Effector CD8-positive, alpha-beta T cell (primary cell): ENCODE results near the gene ATP8A2.
"Not testable (repeated sequence)": the region's sequence is repeated elsewhere in the genome, so short reads cannot be mapped to it uniquely, and the experiment has no call there.

Experiments
- DNase-seq: peaks from one replicate; lab custom pipeline; 2025; lab: John Stamatoyannopoulos, UW
- total RNA-seq, 4 experiments: gene quantifications; one replicate each; lab custom pipeline; 2026; lab: John Stamatoyannopoulos, UW

Gene ATP8A2
- total RNA-seq = 1.3 to 1.7 (median 1.5) reads per million in 4 experiments

DNA sequence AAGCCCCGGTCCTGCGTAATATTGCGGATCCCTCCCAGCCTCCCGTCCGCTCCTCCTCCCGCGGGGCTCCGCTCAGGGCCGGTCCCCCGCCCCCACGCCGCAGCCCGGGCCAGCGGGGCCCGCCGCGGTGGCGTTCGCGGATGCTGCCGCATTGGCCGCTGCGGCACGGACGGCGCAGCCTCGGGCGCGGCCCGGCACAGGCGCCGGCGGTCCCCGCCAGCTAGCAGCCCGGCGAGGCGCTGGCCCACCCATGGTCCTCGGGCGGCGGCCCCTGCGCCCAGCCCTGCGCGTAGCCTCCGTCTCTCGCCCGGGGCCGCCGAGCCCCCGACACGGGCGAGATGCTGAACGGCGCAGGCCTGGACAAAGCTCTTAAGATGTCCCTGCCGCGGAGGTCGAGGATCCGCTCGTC is at the start of gene ATP8A2:
Gene ATP8A2 (plus strand): TSS at position 100 of the 409 bp plus-strand sequence. CDS start 239 bp downstream, at position 339.
- DNase-seq = no peak

GRCh38 chr13:25324100-25324499 is 47.7 kb upstream of the ATP8A2 start:
- no peak for DNase-seq

DNA sequence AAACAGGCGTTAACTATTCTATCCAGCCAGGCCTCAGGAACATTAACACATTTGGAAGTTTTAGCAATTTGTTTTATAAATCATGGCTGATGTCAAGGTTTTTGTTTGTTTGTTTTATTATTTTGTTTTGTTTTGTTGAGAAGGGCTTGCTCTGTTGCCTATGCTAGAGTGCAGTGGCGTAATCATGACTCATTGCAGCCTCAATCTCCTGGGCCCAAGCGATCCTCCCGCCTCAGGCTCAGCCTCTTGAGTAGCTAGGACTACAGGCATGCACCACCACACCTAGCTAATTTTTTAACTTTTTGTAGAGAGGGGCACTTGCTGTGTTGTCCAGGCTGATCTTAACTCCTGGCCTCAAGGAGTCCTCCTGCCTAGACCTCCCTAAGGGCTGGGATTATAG is 42.1 kb upstream of the ATP8A2 start:
- DNase-seq = no peak

GRCh38 chr13:25330541-25330940 is 41.2 kb upstream of the ATP8A2 start:
- DNase-seq = no peak

DNA sequence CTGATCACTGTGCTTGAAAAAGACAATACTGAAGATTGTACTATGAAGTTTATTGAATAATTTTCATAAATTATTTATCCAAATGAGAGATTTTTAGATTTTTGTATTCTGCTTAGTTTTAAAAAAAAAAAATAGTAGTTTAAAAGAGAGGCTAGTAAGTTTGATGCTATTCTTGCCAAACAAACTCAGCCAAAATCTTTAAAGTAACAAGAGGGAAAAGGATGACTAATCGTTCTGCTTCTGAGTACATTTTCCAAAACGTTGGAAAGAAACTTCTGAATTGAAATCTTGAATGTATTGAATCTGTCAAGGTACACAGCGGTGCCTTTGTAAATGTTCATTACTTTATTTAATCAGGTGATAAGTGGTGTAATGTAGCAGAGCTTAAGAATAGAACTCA is 35.9 kb upstream of the ATP8A2 start:
- no peak for DNase-seq

- no peak for DNase-seq
These were observed 26.2 kb upstream of the ATP8A2 start for GRCh38 chr13:25345576-25345975.

GRCh38 chr13:25347151-25347550 is 24.6 kb upstream of the ATP8A2 start:
- no peak for DNase-seq

GRCh38 chr13:25351404-25351803 is 20.4 kb upstream of the ATP8A2 start:
- no peak for DNase-seq

- no peak for DNase-seq
These were observed 19.5 kb upstream of the ATP8A2 start for GRCh38 chr13:25352230-25352629.

- no peak for DNase-seq
These were observed 19.0 kb upstream of the ATP8A2 start for GRCh38 chr13:25352806-25353205.

DNA sequence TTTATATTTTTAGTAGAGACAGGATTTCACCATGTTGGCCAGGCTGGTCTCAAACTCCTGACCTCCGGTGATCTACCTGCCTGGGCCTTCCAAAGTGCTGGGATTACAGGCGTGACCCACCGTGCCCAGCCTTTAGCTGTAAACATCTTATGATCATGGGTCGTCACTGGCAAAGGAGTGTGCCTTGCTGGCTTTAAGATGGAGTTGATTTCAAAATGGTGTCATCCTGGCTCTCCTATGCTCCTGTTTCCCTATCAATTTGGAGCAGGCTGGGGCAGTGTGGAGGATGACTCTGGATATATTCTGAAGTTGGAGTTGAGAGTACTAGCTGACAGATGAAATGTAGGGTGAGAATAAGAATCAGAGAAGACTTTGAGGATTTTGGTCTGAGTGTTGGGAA is 18.4 kb upstream of the ATP8A2 start:
- DNase-seq = no peak

DNA sequence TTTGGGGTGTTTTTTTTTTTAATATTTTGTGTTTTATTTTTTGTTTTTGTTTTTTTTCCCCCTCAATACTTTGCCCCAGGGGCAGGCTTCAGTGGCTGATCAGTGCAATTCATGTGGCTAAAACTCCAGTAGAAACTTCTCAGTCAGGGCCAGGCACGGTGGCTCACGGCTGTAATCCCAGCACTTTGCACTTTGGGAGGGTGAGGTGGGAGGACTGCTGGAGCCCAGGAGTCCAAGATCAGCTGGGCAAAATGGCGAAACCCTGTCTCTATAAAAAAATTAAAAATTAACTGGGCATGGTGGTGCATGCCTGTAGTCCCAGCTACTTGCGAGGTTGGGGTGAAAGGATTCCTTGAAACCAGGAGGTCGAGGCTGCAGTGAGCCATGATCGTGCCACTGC is 17.4 kb upstream of the ATP8A2 start:
- DNase-seq = no peak

DNA sequence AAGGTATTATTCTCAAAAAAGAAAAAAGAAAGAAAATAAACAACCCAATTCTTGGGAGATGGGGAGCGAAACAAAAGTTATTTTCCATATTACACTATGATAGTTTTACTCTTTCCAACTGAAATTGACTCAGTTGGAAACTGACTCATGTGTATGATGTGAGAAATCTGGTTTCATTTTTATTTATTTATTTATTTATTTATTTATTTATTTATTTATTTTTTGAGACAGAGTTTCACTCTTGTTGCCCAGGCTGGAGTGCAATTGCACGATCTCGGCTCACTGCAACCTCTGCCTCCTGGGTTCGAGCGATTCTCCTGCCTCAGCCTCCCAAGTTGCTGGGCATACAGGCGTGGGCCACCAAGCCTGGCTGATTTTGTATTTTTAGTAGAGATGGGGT is 11.3 kb upstream of the ATP8A2 start:
- not testable (repeated sequence) for DNase-seq

GRCh38 chr13:25365720-25366235 is 6.0 kb upstream of the ATP8A2 start:
- DNase-seq = no peak

GRCh38 chr13:25371158-25371874 is 458 bp upstream of the ATP8A2 start:
- no peak for DNase-seq

GRCh38 chr13:25372284-25373081 is 709 bp downstream of the ATP8A2 start:
- DNase-seq = no peak

DNA sequence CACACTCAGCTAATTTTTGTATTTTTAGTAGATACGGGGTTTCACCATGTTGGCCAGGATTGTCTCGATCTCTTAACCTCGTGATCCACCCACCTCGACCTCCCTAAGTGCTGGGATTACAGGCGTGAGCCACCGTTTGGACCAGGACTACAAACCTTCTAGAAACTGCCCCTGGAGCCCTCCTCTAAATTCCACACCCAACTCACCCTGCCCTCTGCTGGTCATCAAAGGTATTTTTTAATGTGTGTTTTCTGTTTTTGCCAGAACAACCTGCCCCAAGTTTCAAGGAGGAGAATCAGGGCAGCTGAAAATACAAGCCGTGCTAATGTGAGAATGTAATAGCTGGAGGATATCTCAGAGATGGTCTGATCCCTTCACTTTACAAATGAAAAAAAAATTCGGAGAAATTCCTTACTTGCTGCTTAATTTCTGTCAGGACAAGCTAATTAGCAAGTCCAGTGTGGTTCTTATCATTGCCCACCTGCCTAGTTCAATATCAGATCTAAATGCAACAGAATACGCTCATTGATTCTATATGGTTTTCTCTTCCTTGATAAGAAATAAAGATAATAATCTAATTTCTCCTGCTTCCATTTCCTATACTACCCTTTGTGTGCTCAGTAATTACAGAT is 4.1 kb downstream of the ATP8A2 start:
- no peak for DNase-seq

GRCh38 chr13:25377244-25377962 is 5.6 kb downstream of the ATP8A2 start:
- no peak for DNase-seq

- no peak for DNase-seq
These were observed 6.8 kb downstream of the ATP8A2 start for GRCh38 chr13:25378528-25378927.

DNA sequence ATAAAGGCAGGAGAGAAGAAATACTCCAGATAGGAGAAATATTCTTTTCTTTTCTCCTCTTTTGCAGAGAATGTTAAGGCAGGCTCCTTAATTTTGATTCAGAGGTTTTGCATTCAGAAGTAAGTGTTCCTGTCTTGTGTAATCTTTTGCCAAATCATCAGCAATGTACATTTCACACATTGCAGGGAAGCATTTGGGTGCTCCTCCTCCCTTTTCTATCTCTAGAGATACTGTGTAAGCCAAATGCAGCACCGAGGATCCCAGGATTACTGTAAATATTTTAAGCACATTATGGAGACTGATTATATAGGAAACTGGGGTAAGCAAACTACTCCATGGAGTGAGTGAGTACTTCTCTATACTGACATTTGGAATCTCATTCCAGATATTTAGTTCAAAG is 7.2 kb downstream of the ATP8A2 start:
- DNase-seq = no peak

DNA sequence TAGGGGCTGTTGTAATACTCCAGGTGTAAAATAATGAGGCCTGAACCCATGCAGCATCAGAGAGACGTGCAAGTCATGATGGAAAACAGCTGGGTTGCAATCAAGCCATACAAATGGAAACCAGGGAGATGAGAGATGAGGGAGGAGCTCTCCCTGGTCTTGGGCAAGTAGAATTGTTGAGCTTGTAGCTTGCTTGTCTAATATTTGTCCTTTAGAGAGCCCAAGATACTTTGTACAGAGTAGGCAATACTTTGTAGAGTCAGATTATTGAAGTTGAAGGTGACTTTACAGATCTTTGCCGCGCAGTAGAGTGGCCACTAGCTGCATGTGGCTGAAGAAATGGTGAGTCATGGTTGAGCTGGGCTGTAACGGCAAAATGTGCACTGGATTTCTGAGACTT is 8.3 kb downstream of the ATP8A2 start:
- no peak for DNase-seq
